OCI-LY3 (cell line): ENCODE results near the gene CALD1.

Experiments
- H2AFZ ChIP-seq: fragments of 200-600, 300-600 bp; shearing (Covaris generic); 2 replicates; pipeline ENCODE4 v1.6.0; 2014; ENCODE audit warnings: antibody characterized with exemption, low read depth, low read length
- H3K27ac ChIP-seq: fragments of 200-600, 300-600 bp; sonication (generic); 2 replicates; pipeline ENCODE4 v1.5.1; 2014; ENCODE audit warnings: mild to moderate bottlenecking, low read length, moderate library complexity, mixed read lengths
- H3K27me3 ChIP-seq: fragments of 200-600, 300-600 bp; sonication (generic); 2 replicates; pipeline ENCODE4 v1.6.1; 2014; ENCODE audit warnings: low read depth, low read length, mixed read lengths
- H3K36me3 ChIP-seq: fragments of 200-600, 300-600 bp; sonication (generic); replicated peaks from 2 replicates; pipeline ENCODE3; 2014; ENCODE audit warnings: low read depth, low read length, mixed read lengths
- H3K4me1 ChIP-seq: fragments of 300-600, 200-600 bp; sonication (generic); 2 replicates; pipeline ENCODE4 v1.6.1; 2014; ENCODE audit warnings: low read length, mixed read lengths
- H3K4me2 ChIP-seq: fragments of 200-600, 300-600 bp; sonication (generic); 2 replicates; pipeline ENCODE4 v1.6.1; 2014; ENCODE audit warnings: low read length, mixed read lengths
- H3K4me3 ChIP-seq: fragments of 300-600, 200-600 bp; sonication (generic); 2 replicates; pipeline ENCODE4 v1.5.1; 2014; ENCODE audit warnings: antibody characterized with exemption, mild to moderate bottlenecking, low read length, moderate library complexity
- H3K79me2 ChIP-seq: fragments of 300-600, 200-600 bp; shearing (Covaris generic); 2 replicates; pipeline ENCODE4 v1.6.1; 2014; ENCODE audit warnings: mild to moderate bottlenecking, low read length, mixed read lengths
- H3K9ac ChIP-seq: fragments of 300-600, 200-600 bp; shearing (Covaris generic); 2 replicates; pipeline ENCODE4 v1.6.0; 2014; ENCODE audit warnings: mild to moderate bottlenecking, low read length, moderate library complexity
- H3K9me3 ChIP-seq: fragments of 200-600, 300-600 bp; shearing (Covaris generic); 2 replicates; pipeline ENCODE4 v1.6.1; 2014; ENCODE audit warnings: low read length, mixed read lengths; ENCODE audit not compliant: insufficient read depth
- H4K20me1 ChIP-seq: fragments of 200-600, 300-600 bp; sonication (generic); 2 replicates; pipeline ENCODE4 v1.6.1; 2016; ENCODE audit warnings: low read length, mixed read lengths; ENCODE audit not compliant: insufficient read depth
- CTCF ChIP-seq: fragments of 200-600, 300-600 bp; sonication (generic); IDR thresholded peaks from 2 replicates; pipeline ENCODE4 v1.5.1; 2014; ENCODE audit warnings: antibody characterized with exemption, low read length, low read depth
- EZH2phosphoT487 ChIP-seq: fragments of 200-600 bp; shearing (Covaris generic); IDR thresholded peaks from 2 replicates; pipeline ENCODE4 v1.6.1; 2018; ENCODE audit warnings: antibody characterized with exemption, mixed run types, low read depth

Gene CALD1

GRCh38 chr7:134954197-134955082 lies 175.0 kb downstream of the CALD1 start:
- no peak overlapping the region for H3K27ac ChIP-seq
- no peak overlapping the region for H3K4me3 ChIP-seq
- H3K27me3 ChIP-seq: peaks cover 21% of the 10 kb centered on the region

GRCh38 chr7:134957005-134957404 lies 177.6 kb downstream of the CALD1 start:
- Histone ChIP-seq H3K27ac (no peak overlapping the region), H3K36me3 (no peaks in the 10 kb centered on the region), H4K20me1 (no peaks in the 10 kb centered on the region), H3K4me2 (no peak overlapping the region), H3K79me2 (no peaks in the 10 kb centered on the region), H3K9ac (no peak overlapping the region), H3K27me3 (peaks cover 42% of the 10 kb centered on the region), H3K9me3 (no peaks in the 10 kb centered on the region), H3K4me1 (0 out of 2 replicates have a peak, but pooled peaks cover 3% of the 10 kb centered on the region), H3K4me3 (no peak overlapping the region), H2AFZ (no peak overlapping the region)
- no peak for TF ChIP-seq CTCF
- no peak for TF ChIP-seq EZH2phosphoT487

More at GRCh38 chr7:134954197-134955082, 175.0 kb downstream of the CALD1 start:
- H4K20me1 ChIP-seq: no peaks in the 10 kb centered on the region
- no peak overlapping the region for H2AFZ ChIP-seq
- no peaks in the 10 kb centered on the region for H3K9me3 ChIP-seq
- H3K9ac ChIP-seq: no peak overlapping the region
- no peak for TF ChIP-seq EZH2phosphoT487
- peak; percentile 70 for TF ChIP-seq CTCF
- no peaks in the 10 kb centered on the region for H3K36me3 ChIP-seq
- H3K79me2 ChIP-seq: no peaks in the 10 kb centered on the region
- H3K4me2 ChIP-seq: no peak overlapping the region
- 0 out of 2 replicates have a peak, but pooled peaks cover 3% of the 10 kb centered on the region for H3K4me1 ChIP-seq

GRCh38 chr7:134959810-134960209 lies 180.4 kb downstream of the CALD1 start:
- no peak overlapping the region for H3K9ac ChIP-seq
- H3K4me1 ChIP-seq: no peaks in the 10 kb centered on the region
- no peak overlapping the region for H3K4me2 ChIP-seq
- no peak overlapping the region for H3K27ac ChIP-seq
- TF ChIP-seq CTCF (no peak), EZH2phosphoT487 (no peak)
- H3K9me3 ChIP-seq: no peaks in the 10 kb centered on the region
- H2AFZ ChIP-seq: no peak overlapping the region
- no peaks in the 10 kb centered on the region for H3K36me3 ChIP-seq
- H4K20me1 ChIP-seq: no peaks in the 10 kb centered on the region
- no peak overlapping the region for H3K4me3 ChIP-seq
- peaks cover 60% of the 10 kb centered on the region for H3K27me3 ChIP-seq
- H3K79me2 ChIP-seq: no peaks in the 10 kb centered on the region

- Histone ChIP-seq H3K4me3 (no peak overlapping the region), H2AFZ (no peak overlapping the region), H4K20me1 (no peaks in the 10 kb centered on the region), H3K9me3 (no peaks in the 10 kb centered on the region), H3K4me2 (no peak overlapping the region), H3K4me1 (no peaks in the 10 kb centered on the region), H3K9ac (no peak overlapping the region), H3K27ac (no peak overlapping the region), H3K36me3 (no peaks in the 10 kb centered on the region), H3K27me3 (peaks cover 70% of the 10 kb centered on the region), H3K79me2 (no peaks in the 10 kb centered on the region)
- TF ChIP-seq EZH2phosphoT487 (no peak), CTCF (no peak)
Observed at GRCh38 chr7:134962270-134962780, 182.9 kb downstream of the CALD1 start.
